ENCODE data around the gene ZNF385C.

- no peak for TF ChIP-seq CTCF (IDR thresholded peaks at IDR 0.05)
- TF ChIP-seq POLR2A (IDR thresholded peaks at IDR 0.05): no peak
Observed at GRCh38 chr17:42027961-42028790, 70.1 kb downstream of the ZNF385C start.
